Stimulated activated CD4-positive, alpha-beta T cell treated with anti-CD3 and anti-CD28 coated beads, Interleukin-1b, Interleukin-23, amount 100 ng/mL, for 1 hour (primary cell): ENCODE measurements around the gene ASB5.

ENCODE experiments used
- DNase-seq, 2 donors: peaks; one replicate each; pipeline ENCODE4 v3.0.0-alpha.2; 2020; ENCODE audit warnings: low read depth in 2 of 2

The ASB5 gene

DNA sequence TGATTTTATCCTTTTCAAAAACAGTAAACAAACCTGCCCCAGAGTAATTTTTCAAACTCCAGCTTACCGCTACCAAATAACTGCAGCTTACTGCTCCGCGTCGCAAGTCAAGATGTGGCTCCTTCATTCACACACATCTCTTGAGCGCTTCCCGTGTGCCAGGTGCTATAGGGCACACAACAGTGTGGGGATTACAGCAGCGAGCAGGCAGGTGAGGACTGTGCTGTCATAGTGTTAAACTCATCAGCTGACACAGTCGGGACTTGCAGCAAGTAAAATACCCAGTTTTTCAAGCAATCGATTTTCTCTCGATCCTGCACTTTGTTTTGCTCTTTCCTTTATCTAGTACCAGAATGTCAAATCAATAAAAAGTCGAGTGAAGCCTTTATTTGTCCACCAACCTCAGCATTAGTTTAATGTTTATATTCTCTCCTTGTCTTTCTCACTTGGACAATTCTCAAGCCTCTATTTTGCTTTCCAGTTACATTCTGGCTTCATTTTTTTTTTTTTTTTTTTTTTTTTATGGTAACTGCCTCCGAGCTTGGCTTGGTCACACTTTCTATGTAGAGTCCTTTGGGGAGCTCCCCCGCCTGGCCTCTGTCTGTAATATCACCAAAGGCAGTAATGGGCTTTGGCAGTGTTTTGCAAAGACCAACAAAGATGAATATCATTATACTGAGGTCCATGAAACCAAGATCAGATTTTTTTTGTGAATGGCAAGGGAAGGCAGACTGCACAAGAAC, 8.3 kb upstream of the ASB5 start:
- peak in 1 of 2 donors; percentile 1 for DNase-seq

DNA sequence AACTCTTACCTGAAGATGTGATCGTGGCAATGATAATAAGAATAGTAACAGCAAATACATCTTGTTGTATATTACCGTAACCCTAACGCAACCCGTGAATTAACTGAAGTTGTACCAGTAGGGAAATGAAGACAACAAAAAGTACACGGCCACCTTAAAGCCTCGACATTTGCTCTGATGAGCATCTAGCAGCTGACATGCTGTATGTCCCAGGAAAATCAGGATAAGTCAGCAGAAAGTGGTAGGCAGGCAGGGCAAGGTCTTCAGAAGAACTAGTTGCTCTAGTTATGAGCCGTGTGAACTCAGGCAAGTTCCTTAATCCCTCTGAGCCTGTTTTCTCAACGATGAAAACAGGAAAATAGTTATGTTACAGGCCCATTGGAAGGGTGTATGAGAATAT, 7.7 kb upstream of the ASB5 start:
- DNase-seq: no peak

DNA sequence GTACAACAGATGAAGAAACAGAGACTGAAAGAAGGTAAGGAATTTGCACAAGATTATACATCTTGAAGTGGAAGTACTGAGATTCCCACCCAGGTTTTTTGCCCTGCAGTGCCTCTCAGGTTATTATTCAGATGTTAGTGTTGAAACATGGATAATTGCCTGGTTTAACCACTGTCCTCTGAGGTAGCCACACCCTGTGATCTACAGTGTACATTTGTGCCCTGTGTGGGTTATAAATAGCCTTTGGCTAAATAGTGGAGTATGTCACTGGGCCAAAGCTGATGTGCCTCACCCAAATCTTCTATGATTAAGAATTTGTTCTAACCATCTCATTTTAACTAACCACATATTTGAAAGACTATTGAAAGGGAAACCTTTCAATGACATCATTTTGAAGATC, 5.4 kb upstream of the ASB5 start:
- DNase-seq: no peak

DNA sequence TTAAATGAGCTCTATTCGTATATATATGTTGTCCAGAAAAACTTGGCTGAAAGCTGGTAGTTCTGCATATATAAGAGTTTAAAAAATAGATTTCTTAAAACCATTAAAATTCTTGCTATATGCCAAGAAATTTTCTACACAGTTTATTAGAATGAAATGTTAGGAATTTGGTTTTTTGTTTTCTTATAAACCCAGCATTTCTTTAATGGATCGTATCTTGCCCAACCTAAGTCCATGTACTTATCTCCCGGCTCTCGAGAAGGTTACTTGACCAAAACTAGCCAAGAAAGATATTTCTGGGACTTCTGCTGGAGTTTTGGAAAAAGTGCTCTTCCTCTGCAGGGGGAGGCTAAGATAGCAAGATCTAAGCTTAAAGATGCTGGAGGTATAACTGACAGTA, 4.7 kb upstream of the ASB5 start:
- no peak for DNase-seq

DNA sequence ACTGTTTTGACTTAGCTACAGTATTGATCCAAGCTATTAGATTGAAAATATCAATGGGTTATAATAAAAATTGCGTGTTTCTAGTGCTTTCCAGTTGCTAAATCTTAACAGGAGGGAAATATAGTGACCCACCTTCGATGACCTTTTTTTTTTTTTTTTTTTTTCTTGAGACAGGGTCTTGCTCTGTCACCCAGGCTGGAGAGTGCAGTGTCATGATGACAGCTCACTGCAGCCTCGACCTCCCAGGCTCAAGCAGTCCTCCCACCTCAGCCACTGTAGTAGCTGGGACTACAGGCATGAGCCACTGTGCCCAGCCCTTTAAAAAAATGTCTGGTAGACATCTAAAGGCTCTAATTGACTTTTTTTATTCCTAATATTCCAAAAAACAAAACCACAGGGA, 3.8 kb upstream of the ASB5 start:
- DNase-seq: no peak

DNA sequence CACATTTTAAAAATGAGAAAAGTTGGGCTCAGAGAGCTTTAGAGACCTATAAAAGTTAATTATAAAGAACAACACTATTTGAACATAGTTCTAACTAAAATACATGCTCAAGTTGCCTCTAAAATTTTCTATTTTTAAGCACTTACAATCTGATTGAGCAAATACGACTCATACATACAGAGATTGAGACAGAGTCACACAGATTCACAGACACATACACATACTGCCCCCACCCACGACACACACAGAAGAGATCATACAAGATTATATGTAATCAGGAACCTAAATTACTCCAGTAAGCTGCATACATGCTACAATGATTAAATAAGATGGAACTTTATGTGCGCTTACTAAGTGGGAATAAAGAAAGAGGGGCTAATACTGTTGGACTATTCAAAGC, 2.7 kb upstream of the ASB5 start:
- DNase-seq: no peak

DNA sequence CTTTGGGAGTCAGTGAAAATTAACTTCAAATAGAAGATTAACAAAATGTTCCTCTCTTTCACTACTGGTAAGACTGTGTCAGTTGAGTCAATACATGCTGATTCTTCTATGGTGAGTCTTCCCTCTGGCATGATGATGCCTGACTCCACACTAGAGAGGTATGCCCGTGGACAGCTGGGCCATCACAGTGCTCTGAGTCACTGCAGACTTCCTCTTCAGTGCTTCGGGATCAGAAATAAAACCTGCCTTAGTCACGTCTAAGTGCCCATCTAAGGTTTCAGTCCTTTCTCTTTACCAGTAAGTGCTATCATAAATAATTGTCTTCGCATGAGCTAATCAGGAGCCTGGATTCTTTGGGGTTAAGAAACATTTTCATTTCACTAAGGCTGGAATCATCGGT, 1.6 kb upstream of the ASB5 start:
- DNase-seq: no peak

DNA sequence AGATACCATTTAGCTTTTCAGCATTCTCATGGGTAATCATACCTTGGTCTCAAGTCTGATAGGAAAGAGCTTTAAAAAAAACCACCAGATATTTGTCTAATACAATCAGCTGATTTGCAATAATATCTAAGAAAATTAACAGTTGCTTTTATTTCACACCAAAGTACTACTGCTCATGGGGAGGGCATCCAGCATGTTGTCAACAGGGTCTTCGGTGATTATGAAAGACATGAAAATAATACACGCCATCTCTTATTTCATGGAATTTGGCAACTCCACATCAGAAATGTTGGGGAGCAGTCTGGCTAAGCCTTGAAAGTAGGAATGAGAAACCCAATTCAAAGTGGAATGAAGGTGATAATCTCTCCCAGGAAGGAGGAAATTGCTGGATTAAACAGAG, 3.0 kb downstream of the ASB5 start:
- no peak for DNase-seq

DNA sequence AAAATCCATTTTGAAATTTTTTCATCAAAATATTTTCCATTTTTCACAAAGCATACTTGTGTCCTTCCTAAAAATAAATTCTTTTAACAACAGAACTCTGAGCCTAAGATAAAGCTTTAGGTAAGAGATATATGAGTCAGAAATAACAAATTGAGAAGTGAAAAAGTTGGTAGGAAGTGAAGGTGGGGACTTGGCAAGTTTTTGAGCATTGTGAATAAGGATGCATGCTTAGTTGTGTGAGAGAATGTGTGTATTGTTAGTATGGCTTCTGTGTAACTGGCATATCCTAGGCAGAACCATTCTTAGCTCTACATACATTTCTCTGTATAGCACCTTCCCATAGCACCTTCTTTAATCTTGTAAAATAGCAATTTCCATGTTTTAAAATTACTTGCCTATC, 6.8 kb downstream of the ASB5 start:
- DNase-seq: no peak

DNA sequence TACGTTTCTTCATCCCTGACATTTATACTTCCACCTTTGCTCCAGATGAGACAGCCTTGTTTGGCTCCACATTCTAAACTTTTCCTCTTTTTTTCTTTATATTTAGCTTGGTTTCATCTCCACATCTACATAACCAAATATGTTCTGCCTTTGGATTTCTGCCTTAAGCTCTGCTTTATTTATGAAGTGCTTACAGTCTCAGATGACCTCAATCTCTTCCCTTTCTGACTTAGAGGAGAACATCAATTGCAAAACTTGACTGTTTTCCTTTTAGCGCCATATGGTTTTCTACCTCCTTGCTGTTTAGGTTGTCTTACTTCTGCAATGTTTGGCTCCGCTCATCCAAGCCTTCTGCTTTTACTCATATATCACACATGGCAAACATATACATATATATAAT, 7.5 kb downstream of the ASB5 start:
- DNase-seq: no peak

DNA sequence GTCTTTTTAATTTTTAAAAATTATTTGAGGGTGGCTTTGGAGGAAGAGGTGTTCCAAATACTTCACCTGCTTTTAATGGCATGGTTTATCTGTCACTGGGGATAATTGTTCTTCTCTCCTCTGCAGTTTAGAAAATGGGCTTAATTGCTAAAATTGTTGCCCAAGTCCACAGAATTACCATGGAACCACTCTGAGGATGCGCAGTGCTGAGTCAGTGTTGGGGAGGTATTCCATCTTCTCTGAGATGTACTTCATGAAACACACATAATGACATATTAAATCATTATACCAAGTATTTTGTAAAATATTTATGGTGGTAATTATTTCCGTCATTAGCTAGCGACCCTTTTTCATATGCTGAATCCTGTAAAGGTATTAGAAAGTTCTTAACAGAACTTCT, 8.0 kb downstream of the ASB5 start:
- no peak for DNase-seq

DNA sequence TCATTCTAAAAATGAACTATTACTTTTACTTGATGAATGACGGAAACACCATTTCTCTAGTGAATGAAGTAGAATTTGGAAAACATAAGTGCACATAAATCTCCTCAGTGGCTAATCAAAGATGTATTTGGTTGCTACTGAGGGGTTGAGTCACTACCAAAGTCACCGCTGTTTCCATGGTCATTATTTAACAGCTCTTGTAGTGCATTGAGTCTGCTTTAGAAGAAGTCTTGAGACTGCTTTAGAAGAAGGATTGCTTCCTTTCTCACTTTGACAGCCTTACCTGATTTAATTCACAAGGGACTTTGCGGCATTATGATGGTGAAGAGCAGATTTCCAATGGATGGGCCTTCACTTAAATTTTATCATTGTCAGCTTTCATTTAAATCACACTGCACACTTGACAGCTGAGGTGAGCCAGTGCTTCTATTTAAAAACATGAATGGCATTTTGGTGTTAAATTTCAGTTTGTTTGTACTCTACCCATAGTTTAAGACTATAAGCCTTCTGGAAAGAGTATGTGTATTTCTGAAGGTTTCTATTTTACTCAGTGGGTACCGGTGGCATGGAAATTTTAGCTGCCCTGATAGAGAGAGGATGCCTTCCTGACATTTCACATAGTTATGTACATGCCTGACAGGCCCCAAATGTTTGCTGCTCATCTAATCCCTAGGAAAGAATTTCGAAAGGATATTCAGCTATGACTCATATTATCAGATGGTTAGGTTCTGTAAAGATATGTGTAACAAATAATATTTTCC, 9.5 kb downstream of the ASB5 start:
- DNase-seq: no peak

DNA sequence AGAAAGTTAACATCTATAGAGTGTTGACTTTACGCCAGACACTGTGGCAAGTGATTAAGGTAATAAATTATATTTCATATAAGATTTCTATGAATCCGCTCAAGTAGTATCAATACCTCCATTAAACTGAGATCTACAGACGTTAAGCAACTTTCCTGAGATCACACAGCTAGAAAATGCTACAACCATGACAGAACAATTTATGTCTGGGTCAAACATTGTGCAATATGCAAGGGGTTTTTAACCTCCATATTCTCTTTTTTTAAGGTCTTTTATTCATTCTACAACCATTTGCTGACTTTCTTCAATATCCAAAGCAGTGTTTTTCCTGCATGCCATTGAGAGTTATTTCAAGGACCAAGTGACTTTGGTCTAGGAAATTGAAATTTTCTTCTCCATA, 10.9 kb downstream of the ASB5 start:
- no peak for DNase-seq

DNA sequence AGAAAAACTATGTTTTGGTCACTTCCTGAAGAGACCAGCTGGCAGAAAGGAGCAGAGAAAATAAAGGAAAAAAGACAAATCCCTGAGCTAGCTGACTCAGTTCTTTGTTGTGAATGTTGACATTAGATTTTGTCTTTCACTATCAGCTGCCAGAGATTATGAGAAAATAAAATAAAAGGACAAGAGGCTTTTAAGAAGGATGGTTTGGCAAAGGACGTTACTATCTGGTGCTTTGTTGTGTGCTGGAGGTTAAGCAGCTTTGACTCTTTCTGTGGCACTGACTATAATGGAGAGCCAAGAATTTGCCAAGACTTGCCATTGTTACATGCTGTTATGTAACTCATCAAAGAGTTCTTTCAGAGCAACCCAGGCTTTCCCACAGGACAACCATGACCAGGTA, 12.1 kb downstream of the ASB5 start:
- DNase-seq: no peak

DNA sequence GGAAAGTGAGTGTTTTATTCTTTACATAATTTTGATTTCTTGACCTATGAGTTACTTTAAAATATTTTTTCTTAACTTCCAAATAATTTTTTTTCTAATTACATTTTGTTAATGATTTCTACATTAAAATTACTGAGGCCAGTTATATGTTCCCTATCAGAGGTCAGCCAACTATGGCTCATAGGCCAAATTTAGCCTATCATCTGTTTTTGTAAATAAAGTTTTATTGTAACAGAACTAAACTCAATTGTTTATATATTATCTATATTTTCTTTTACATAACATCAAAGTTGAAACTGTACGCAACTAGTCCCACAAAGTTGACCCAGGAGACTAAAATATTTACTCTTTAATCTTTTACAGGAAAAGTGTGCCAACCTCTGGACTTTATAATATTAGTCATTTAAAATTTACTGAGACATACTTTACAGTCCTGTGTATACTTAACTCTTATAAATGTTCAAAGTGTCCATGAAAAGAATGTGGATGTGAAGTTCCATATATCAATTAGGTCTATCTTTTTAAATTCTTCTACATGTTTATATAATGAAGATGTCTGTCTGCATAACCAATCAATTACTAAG, 26.2 kb downstream of the ASB5 start:
- DNase-seq: no peak

DNA sequence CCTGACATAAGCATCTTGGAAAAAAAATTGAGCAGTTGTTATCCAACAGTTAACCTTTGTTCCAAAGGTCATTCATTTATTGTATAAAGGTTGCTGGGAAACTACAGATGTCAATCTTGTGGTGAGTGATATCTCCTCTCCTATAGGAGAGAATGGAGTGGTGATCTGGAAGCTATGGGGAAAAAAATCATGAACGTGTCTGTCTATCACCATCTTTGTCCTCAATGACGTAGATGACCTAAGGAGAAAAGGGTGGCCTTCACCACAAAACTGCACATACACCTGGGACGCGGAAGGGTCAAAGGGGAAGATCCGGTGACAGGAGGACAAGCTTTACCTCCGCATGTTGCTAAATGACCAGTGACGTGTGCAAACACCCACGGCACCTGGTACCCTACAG, 27.3 kb downstream of the ASB5 start:
- no peak for DNase-seq

DNA sequence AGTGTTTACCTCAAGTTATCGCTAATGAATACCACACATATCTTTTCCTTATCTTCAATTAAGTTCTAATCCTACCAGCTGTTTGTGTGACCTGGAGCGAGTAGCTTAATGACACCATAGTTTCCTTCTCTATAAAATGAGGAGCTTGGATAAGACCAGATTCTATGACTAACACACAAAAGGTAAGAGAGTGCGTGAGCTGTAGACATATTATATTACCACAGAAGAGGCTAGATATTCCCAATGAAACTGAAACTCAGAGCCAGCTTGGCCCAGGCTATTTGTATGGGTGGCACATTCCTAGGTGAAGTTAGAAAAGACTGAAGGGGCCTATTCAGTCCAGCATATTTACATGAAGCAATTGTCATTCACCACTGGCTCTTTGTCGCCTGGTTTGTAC, 30.2 kb downstream of the ASB5 start:
- DNase-seq: no peak

DNA sequence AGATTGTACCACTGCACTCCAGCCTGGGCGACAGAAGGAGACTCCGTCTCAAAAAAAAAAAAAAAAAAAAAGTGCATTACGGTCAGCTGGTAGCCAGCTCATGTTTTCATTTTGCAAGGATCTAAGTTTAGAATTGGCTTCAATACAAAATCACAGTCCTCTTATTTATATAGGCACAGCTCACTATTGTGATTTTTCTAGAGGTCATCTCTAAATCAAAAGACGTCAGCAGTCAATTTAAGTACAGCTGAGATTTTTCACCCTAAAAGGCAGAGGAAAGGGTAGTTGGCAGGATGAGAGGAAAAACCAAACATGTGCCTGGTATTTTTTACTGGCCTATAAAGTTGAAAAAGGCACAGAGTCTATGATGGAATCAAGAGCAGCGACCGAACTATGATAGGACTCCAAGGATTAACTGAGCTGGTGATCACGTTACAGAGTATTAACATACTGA, 30.8 kb downstream of the ASB5 start:
- DNase-seq: no peak

DNA sequence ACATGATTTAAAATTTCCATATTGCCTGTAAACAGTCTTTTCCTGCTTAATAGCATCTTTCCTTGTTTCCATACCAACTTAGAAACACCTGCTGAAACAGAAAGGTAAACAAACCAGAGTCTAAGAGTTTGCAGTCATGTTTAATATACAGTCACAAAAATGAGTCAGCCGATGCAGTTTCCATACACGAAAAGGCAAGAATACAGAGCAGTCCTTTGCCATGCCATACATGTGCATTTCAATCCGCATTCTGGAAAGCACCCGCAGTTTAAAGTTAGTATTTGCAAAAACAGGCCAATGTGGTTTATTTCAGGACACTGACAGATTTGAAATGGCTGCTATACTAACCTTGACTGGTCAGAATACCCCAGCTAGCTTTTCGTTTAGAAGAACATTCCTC, 32.1 kb downstream of the ASB5 start:
- no peak for DNase-seq

DNA sequence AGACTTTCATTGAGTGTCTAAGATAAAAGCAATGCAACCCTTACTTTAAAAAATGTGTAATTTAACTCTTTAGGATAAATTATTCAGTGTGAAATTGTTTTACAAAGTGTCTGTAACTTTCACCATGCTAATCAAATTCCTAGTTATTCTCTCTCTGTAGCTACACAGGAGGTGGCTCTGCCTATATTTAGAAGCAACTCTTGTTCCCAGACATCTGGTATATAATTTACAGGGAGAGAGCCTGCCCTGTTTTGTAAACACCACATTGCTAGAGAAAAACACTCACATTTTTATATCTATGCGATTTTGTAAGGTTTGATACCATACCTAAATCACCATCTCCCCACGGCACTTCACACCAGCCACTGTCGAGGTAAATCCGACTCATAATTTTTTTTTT, 38.2 kb downstream of the ASB5 start:
- DNase-seq: no peak

DNA sequence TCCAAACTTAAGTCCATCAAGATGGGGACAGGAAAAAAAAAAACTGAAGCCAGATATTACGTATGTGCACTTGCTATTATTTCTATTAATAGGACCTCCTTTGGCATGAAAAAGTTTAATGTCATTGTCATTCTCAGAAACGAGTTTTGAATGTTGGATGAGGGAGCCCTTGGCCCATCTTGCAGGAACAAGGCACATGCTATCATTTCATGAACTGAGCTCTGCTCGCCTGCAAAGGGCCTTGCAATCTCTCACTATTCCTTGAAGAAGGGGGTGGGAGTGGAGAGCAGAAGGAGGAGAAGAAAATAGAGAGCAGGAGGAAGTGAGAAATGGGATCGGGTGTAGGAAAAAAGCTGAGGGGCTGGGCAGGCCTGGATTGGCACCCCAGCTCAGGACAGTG, 39.4 kb downstream of the ASB5 start:
- no peak for DNase-seq

DNA sequence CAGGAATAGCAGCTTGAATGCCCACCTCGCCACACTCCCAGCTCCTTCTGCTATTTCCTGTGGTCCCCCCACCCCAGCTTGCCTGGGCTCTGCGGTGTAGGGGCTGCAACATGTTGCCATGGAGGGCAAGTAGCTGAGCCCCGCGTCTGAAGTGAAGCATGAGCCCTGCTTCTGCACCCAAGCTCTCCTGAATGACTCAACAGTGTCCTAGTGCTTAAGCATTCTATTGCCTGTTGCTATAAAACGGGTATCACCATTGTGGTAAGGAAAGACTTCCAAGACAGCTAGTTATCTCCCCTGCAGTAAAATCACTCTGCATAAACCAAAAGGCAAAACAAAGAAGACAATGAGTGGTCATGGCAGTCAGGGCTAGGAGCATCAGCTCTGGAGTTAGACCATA, 42.3 kb downstream of the ASB5 start:
- DNase-seq: no peak

DNA sequence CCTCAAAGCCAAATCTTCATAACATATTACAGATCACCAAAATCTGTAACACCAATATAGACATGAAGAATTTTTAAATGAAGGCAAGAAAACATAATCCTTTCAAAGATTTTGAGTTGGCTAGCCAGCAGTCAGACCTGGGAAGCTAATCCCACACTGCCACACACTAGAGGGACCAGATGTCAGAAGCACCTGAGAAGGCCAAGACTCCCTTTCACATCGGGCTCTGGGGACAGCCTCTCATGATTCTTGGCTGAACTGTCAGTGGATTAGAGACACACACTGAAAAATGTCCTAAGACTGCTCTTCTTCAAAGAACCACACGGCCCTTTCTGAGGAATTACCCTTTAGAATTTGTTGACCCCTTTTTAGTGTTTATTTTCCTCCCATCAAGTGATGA, 45.5 kb downstream of the ASB5 start:
- no peak for DNase-seq
